Small intestine (tissue), 16 donors: Measurements from ENCODE around the gene GPR150. TPM values are rescaled to one million over a fixed set of nuclear protein-coding genes. Genes with fewer than 3 reads are reported as not detected.

Experiments used
- DNase-seq, 2 donors: peaks; one replicate each; pipeline versions ENCODE4 v3.0.0 to v3.0.0-alpha.2; 2013
- FAIRE-seq: peaks from 2 replicates; lab custom pipeline; 2012; peaks lifted over from hg19 to GRCh38; lab: Jason Lieb, UNC
- H3K27ac ChIP-seq, 3 donors: one replicate each; pipeline ENCODE4 v1.5.1; 2013; ENCODE audit warnings: low read length in 2 of 3, mild to moderate bottlenecking in 2 of 3, control low read depth in 1 of 3, inconsistent platforms in 1 of 3, low read depth in 1 of 3, moderate library complexity in 1 of 3
- H3K27me3 ChIP-seq, 3 donors: one replicate each; pipeline ENCODE4 v1.6.1; 2013; ENCODE audit warnings: low read length in 3 of 3, inconsistent platforms in 1 of 3; ENCODE audit not compliant: control insufficient read depth in 3 of 3, insufficient read depth in 3 of 3
- H3K36me3 ChIP-seq, 3 donors: one replicate each; pipeline ENCODE4 v1.6.1; 2013; ENCODE audit warnings: low read length in 3 of 3, inconsistent platforms in 1 of 3, low read depth in 1 of 3, mild to moderate bottlenecking in 1 of 3, moderate library complexity in 1 of 3; ENCODE audit not compliant: control insufficient read depth in 3 of 3, insufficient read depth in 2 of 3
- H3K4me1 ChIP-seq, 3 donors: one replicate each; pipeline ENCODE4 v1.6.1; 2013; ENCODE audit warnings: low read length in 2 of 3, inconsistent platforms in 1 of 3, low read depth in 1 of 3, mild to moderate bottlenecking in 1 of 3, moderate library complexity in 1 of 3; ENCODE audit not compliant: control insufficient read depth in 3 of 3, insufficient read depth in 2 of 3
- H3K4me3 ChIP-seq, 3 donors: one replicate each; pipeline ENCODE4 v1.5.1; 2013; ENCODE audit warnings: low read length in 3 of 3, control low read depth in 1 of 3, inconsistent platforms in 1 of 3, low read depth in 1 of 3, mild to moderate bottlenecking in 1 of 3, moderate library complexity in 1 of 3
- H3K9me3 ChIP-seq, 2 donors: one replicate each; pipeline ENCODE4 v1.6.1; 2013; ENCODE audit warnings: low read depth in 1 of 2, low read length in 1 of 2; ENCODE audit not compliant: control insufficient read depth in 2 of 2, insufficient read depth in 1 of 2
- WGBS, 3 donors: extraction: QIAGEN DNeasy Blood & Tissue Kit; methylation state at CpG; one replicate each; pipeline ENCODE4 v1.1.7; 2013; 5-methylcytosine and 5-hydroxymethylcytosine counted together
- long read RNA-seq, 10 donors: transcript quantifications; one replicate each; lab custom pipeline, GENCODE V29; 2026
- polyA plus RNA-seq, 4 donors: library from polyadenylated mRNA; stranded (reverse) in 3 of 4; unstranded in 1 of 4; fragments of 200-250 nt in 3 of 4; fragments of 120-200 nt in 1 of 4; gene quantifications; one replicate each; pipeline versions ENCODE4 v1.2.1 to v1.2.3, GENCODE V29; 2013
- donor health status: healthy with polysubstance abuse.
- donor health status: control.
- donor health status: control.
- donor health status: Bipolar disorder and iron deficiency.
- donor health status: healthy.

Gene GPR150
- 1 to 10 TPM in 1 of 4 donors, under 1 TPM in 1, not detected in 2; 0.15 to 2.1 TPM for polyA plus RNA-seq
- long read RNA-seq, donor 1, partial matches to known transcripts: 0 of 4 reads
- long read RNA-seq, donor 1, other reads (novel, unspliced or antisense): 0 of 4 reads
- long read RNA-seq, donor 2: 0 reads
- long read RNA-seq, donor 3, partial matches to known transcripts: 0 of 2 reads
- long read RNA-seq, donor 3, other reads (novel, unspliced or antisense): 0 of 2 reads
- long read RNA-seq, donor 4: 0 reads
- long read RNA-seq, donor 5: 0 reads
- long read RNA-seq, donor 6, partial matches to known transcripts: 0 of 1 reads
- long read RNA-seq, donor 6, other reads (novel, unspliced or antisense): 0 of 1 reads
- long read RNA-seq, donor 7, partial matches to known transcripts: 0 of 1 reads
- long read RNA-seq, donor 7, other reads (novel, unspliced or antisense): 0 of 1 reads
- long read RNA-seq, donor 8: 0 reads
- long read RNA-seq, donor 9, partial matches to known transcripts: 0 of 1 reads
- long read RNA-seq, donor 9, other reads (novel, unspliced or antisense): 0 of 1 reads
- long read RNA-seq, donor 10: 0 reads

DNA sequence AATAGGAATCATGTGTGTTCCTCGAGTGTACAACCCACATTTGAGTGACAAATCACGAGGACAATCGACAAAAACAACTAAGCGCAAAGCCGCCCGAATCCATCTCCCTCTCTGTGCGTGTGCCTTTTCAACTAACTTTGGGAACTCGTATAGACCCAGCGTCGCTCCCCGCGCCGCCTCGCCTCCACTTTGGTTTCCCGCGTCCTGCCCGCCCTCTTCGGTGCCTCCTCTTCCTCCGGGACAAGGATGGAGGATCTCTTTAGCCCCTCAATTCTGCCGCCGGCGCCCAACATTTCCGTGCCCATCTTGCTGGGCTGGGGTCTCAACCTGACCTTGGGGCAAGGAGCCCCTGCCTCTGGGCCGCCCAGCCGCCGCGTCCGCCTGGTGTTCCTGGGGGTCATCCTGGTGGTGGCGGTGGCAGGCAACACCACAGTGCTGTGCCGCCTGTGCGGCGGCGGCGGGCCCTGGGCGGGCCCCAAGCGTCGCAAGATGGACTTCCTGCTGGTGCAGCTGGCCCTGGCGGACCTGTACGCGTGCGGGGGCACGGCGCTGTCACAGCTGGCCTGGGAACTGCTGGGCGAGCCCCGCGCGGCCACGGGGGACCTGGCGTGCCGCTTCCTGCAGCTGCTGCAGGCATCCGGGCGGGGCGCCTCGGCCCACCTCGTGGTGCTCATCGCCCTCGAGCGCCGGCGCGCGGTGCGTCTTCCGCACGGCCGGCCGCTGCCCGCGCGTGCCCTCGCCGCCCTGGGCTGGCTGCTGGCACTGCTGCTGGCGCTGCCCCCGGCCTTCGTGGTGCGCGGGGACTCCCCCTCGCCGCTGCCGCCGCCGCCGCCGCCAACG lies at the start of gene GPR150:
Gene GPR150 (plus strand): TSS at position 58 of the 840 bp plus-strand sequence. CDS start 189 bp downstream, at position 247.
- peak; percentile 22 to 86 for DNase-seq
- WGBS, 3 donors: 0 to 3% (median 1%) methylated on average over 56 to 85 of the region's 85 CpGs
- Histone ChIP-seq H3K4me1 (peaks cover 0 to 11% (median 2%) of the 10 kb centered on the region in 3 donors), H3K27ac (peak within 1 kb of the TSS in 1 of 3 donors; percentile 5), H3K36me3 (no peaks in the 10 kb centered on the region), H3K4me3 (peak within 1 kb of the TSS; percentile 53 to 59 (median 54)), H3K9me3 (no peaks in the 10 kb centered on the region), H3K27me3 (peaks cover 0 to 19% (median 0%) of the 10 kb centered on the region in 3 donors)
- no peak for FAIRE-seq

- Histone ChIP-seq H3K27ac (no peak overlapping the region), H3K36me3 (peaks cover 0 to 3% (median 0%) of the 10 kb centered on the region in 3 donors), H3K4me1 (no peaks in the 10 kb centered on the region), H3K4me3 (no peak overlapping the region), H3K9me3 (no peaks in the 10 kb centered on the region), H3K27me3 (no peaks in the 10 kb centered on the region)
- FAIRE-seq: no peak
- 86 to 92% (median 91%) methylated on average over 2 of the region's 2 CpGs for WGBS, 3 donors
- no peak for DNase-seq
These were observed 47.9 kb upstream of the GPR150 start for GRCh38 chr5:95572016-95572415.

DNA sequence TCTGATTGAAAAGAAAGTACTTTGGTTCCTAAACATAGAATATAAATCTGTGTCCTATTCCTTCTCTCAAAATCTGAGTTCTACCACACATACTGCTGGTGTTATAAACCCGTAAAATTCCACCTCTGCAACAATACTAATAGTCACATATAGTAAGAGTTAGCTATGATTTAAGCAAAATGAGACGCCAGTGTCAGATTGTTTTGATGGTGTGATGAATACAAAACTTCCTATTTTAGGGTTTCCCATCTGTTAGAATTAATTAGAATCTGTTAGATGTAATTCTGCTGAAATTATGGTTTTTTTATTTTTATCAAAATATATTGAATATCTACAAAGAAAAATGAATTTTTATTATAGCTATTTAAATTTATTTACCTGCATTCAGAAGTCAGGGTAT lies 38.3 kb upstream of the GPR150 start:
- Histone ChIP-seq H3K9me3 (no peaks in the 10 kb centered on the region), H3K4me3 (no peak overlapping the region), H3K27me3 (no peaks in the 10 kb centered on the region), H3K4me1 (no peaks in the 10 kb centered on the region), H3K36me3 (peaks cover 0 to under 1% (median 0%) of the 10 kb centered on the region in 3 donors), H3K27ac (no peak overlapping the region)
- DNase-seq (no peak), FAIRE-seq (no peak)
- 95 to 96% (median 95%) methylated on average over 2 of the region's 2 CpGs for WGBS, 3 donors

DNA sequence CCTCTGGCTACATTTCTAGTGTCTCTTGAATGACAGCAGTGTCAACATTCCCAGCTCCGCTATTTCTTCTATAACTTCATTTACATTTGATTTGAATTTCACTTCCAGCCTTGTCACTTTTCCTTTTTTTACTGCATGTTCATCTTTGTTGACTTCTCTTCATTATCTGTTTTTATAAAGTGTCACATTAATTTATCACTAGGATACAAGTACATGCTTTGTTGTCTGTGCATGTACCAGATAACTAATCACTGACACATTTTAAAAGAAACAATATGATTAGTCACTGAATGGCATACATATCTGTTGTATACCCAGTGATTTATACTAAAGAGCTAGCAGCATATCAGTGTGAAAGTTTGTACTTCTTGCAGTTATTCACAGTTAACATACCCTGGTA lies 35.9 kb upstream of the GPR150 start:
- Histone ChIP-seq H3K4me3 (no peak overlapping the region), H3K36me3 (no peaks in the 10 kb centered on the region), H3K4me1 (no peaks in the 10 kb centered on the region), H3K27me3 (no peaks in the 10 kb centered on the region), H3K9me3 (no peaks in the 10 kb centered on the region), H3K27ac (no peak overlapping the region)
- WGBS, 3 donors: 91 to 100% (median 93%) methylated on average over 1 of the region's 1 CpG
- DNase-seq: no peak
- no peak for FAIRE-seq

GRCh38 chr5:95590880-95591279 lies 29.0 kb upstream of the GPR150 start:
- Histone ChIP-seq H3K27me3 (no peaks in the 10 kb centered on the region), H3K4me1 (no peaks in the 10 kb centered on the region), H3K4me3 (no peak overlapping the region), H3K9me3 (no peaks in the 10 kb centered on the region), H3K27ac (no peak overlapping the region), H3K36me3 (no peaks in the 10 kb centered on the region)
- DNase-seq: no peak
- no peak for FAIRE-seq
- 72 to 93% (median 81%) methylated on average over 1 of the region's 1 CpG for WGBS, 3 donors

GRCh38 chr5:95591490-95591901 lies 28.4 kb upstream of the GPR150 start:
- Histone ChIP-seq H3K9me3 (no peaks in the 10 kb centered on the region), H3K27me3 (no peaks in the 10 kb centered on the region), H3K36me3 (no peaks in the 10 kb centered on the region), H3K4me1 (no peaks in the 10 kb centered on the region), H3K4me3 (no peak overlapping the region), H3K27ac (no peak overlapping the region)
- WGBS, 3 donors: 82 to 92% (median 84%) methylated on average over 5 of the region's 5 CpGs
- no peak for FAIRE-seq
- DNase-seq: no peak

DNA sequence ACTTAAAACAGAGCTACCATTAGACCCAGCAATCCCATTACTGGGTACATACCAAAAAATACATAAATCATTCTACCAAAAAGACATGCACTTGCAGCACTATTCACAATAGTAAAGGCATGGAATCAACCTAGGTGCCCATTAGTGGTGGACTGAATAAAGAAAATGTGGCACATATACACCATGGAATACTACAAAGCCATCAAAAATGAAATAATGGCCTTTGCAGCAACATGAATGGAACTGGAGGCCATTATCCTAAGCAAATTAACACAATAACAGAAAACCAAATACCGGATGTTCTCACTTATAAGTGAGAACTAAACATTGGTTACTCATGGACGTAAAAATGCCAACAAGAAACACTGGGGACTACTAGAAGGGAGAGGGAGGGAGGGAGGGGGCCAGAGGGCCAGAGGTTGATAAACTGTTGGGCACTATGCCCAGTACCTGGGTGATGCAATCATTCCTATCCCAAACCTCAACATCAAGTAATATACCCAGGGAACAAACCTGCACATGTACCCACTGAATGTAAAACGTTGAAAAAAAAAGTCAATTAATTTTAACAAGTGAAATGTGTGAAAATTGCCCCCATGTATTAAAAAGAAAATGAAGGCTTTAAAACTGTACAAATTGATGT lies 24.5 kb upstream of the GPR150 start:
- 87 to 95% (median 92%) methylated on average over 3 of the region's 3 CpGs for WGBS, 3 donors

DNA sequence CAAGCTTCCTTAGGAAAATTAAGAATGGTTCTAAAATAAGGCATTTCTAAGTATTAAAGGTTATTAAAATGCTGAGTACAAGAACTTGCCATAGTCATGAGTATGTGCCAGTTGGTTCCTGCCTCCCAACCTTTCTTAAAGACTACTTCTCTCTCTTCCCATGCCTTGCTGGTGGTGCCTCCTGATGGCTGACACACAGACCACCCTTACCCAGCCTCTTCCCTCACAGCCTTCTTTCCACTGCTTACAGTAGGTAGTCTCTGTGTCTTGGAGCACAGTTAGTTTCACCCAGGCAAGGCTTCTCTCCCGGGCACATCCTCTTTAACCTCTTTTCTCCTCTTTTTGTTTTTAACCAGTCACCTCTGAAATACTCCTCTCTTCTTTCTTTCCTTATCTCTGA lies 20.6 kb upstream of the GPR150 start:
- WGBS, 3 donors: 90 to 100% (median 95%) methylated on average over 1 of the region's 1 CpG
- no peak overlapping the region for H3K4me3 ChIP-seq
- no peak for FAIRE-seq

More for the DNA sequence above, 24.5 kb upstream of the GPR150 start:
- Histone ChIP-seq H3K4me3 (no peak overlapping the region), H3K36me3 (no peaks in the 10 kb centered on the region), H3K9me3 (no peaks in the 10 kb centered on the region), H3K4me1 (no peaks in the 10 kb centered on the region), H3K27me3 (no peaks in the 10 kb centered on the region), H3K27ac (no peak overlapping the region)
- FAIRE-seq: no peak
- peak in 1 of 2 donors; percentile 4 for DNase-seq

More for the DNA sequence above, 20.6 kb upstream of the GPR150 start:
- Histone ChIP-seq H3K36me3 (peaks cover 0 to 3% (median 0%) of the 10 kb centered on the region in 3 donors), H3K9me3 (no peaks in the 10 kb centered on the region), H3K4me1 (no peaks in the 10 kb centered on the region), H3K27me3 (no peaks in the 10 kb centered on the region), H3K27ac (no peak overlapping the region)
- no peak for DNase-seq
